Measurements from ENCODE around the gene ONECUT1.

The ONECUT1 gene

DNA sequence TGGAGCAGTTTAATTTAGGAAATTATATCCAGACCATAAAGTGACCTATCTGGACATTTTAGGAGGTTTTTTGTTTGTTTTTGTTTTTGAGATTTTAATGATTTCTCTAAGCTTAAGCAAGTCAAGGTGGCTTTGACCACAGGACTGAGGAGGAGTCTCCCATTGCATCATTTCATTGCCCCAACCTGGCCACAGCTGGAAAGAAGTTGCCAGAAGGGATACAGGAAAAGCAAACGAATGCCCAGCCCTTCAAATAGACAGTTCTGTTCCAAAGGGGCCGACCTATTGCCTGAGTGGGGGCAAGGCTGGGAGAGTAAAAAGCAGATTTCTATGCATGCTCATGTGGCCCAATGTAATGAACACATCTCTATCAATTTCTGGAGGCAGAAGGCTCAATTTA is 12.0 kb upstream of the ONECUT1 start:
- Histone ChIP-seq H3K4me3 (ENCODE audit: low read depth, low read length, poor library complexity, severe bottlenecking) (no peak overlapping the region), H3K9me2 (ENCODE audit: low read depth, low read length) (no peaks in the 10 kb centered on the region), H3K4me1 (ENCODE audit: insufficient read depth, low read length, severe bottlenecking) (no peaks in the 10 kb centered on the region), H3F3A (ENCODE audit: insufficient read depth, low read length) (no peaks in the 10 kb centered on the region), H4K20me1 (ENCODE audit: insufficient read depth, low read length) (no peaks in the 10 kb centered on the region), H3K4me2 (ENCODE audit: low read length) (no peak overlapping the region), H3K9ac (ENCODE audit: low read length) (no peak overlapping the region), H3K79me2 (ENCODE audit: insufficient read depth, low read length) (no peaks in the 10 kb centered on the region), H3K27me3 (ENCODE audit: insufficient read depth, low read length) (peaks cover 9% of the 10 kb centered on the region; the same call in 1 of the 2 replicates), H3K36me3 (ENCODE audit: insufficient read depth, low read length) (no peaks in the 10 kb centered on the region), H2AFZ (ENCODE audit: low read length) (no peak overlapping the region), H3K9me3 (ENCODE audit: low read length) (no peaks in the 10 kb centered on the region), H3K27ac (ENCODE audit: low read depth, low read length, poor library complexity, severe bottlenecking) (no peak overlapping the region)
- TF ChIP-seq EZH2 (IDR thresholded peaks at IDR 0.05; ENCODE audit: borderline replicate concordance, low read length), result no peak
- no peak for TF ChIP-seq CTCF (IDR thresholded peaks at IDR 0.05; ENCODE audit: low read length)

DNA sequence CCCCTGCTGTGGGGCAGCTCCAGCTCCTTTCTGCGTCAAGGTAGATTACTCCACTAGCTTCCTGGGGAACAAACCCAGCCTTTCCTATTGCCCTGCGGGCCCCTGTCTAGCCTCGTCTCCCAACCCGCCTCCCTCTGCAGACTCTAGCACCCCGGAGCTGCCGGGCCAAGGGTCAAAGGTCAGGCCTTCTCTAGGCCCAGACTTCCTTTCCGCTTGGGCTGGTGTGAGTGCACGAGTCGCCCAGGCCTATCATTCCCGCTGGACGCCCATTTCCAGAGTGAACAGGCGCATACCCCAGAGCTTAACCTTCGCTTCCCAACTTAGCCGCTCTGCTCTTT is 11.6 kb upstream of the ONECUT1 start:
- H3K79me2 ChIP-seq (ENCODE audit: insufficient read depth, low read length), result no peaks in the 10 kb centered on the region
- H3F3A ChIP-seq (ENCODE audit: insufficient read depth, low read length), result no peaks in the 10 kb centered on the region
- no peaks in the 10 kb centered on the region for H3K9me3 ChIP-seq (ENCODE audit: low read length)
- no peak overlapping the region for H3K27ac ChIP-seq (ENCODE audit: low read depth, low read length, poor library complexity, severe bottlenecking)
- H3K9me2 ChIP-seq (ENCODE audit: low read depth, low read length), result no peaks in the 10 kb centered on the region
- H3K4me2 ChIP-seq (ENCODE audit: low read length), result no peak overlapping the region
- H3K27me3 ChIP-seq (ENCODE audit: insufficient read depth, low read length), result peaks cover 9% of the 10 kb centered on the region; the same call in 1 of the 2 replicates
- H4K20me1 ChIP-seq (ENCODE audit: insufficient read depth, low read length), result no peaks in the 10 kb centered on the region
- TF ChIP-seq CTCF (IDR thresholded peaks at IDR 0.05; ENCODE audit: low read length) (no peak), EZH2 (IDR thresholded peaks at IDR 0.05; ENCODE audit: borderline replicate concordance, low read length) (no peak)
- no peak overlapping the region for H3K9ac ChIP-seq (ENCODE audit: low read length)
- H3K36me3 ChIP-seq (ENCODE audit: insufficient read depth, low read length), result no peaks in the 10 kb centered on the region
- no peak overlapping the region for H2AFZ ChIP-seq (ENCODE audit: low read length)
- H3K4me3 ChIP-seq (ENCODE audit: low read depth, low read length, poor library complexity, severe bottlenecking), result no peak overlapping the region
- no peaks in the 10 kb centered on the region for H3K4me1 ChIP-seq (ENCODE audit: insufficient read depth, low read length, severe bottlenecking)

GRCh38 chr15:52800828-52801747 is 11.0 kb upstream of the ONECUT1 start:
- no peaks in the 10 kb centered on the region for H3F3A ChIP-seq (ENCODE audit: insufficient read depth, low read length)
- H3K27ac ChIP-seq (ENCODE audit: low read depth, low read length, poor library complexity, severe bottlenecking), result no peak overlapping the region
- H2AFZ ChIP-seq (ENCODE audit: low read length), result no peak overlapping the region
- H3K9me2 ChIP-seq (ENCODE audit: low read depth, low read length), result no peaks in the 10 kb centered on the region
- H3K4me3 ChIP-seq (ENCODE audit: low read depth, low read length, poor library complexity, severe bottlenecking), result no peak overlapping the region
- H3K9me3 ChIP-seq (ENCODE audit: low read length), result no peaks in the 10 kb centered on the region
- H3K9ac ChIP-seq (ENCODE audit: low read length), result no peak overlapping the region
- no peak overlapping the region for H3K4me2 ChIP-seq (ENCODE audit: low read length)
- H3K79me2 ChIP-seq (ENCODE audit: insufficient read depth, low read length), result no peaks in the 10 kb centered on the region
- peaks cover 9% of the 10 kb centered on the region; the same call in 1 of the 2 replicates for H3K27me3 ChIP-seq (ENCODE audit: insufficient read depth, low read length)
- TF ChIP-seq EZH2 (IDR thresholded peaks at IDR 0.05; ENCODE audit: borderline replicate concordance, low read length), result no peak
- no peak for TF ChIP-seq CTCF (IDR thresholded peaks at IDR 0.05; ENCODE audit: low read length)
- H4K20me1 ChIP-seq (ENCODE audit: insufficient read depth, low read length), result no peaks in the 10 kb centered on the region
- no peaks in the 10 kb centered on the region for H3K4me1 ChIP-seq (ENCODE audit: insufficient read depth, low read length, severe bottlenecking)
- no peaks in the 10 kb centered on the region for H3K36me3 ChIP-seq (ENCODE audit: insufficient read depth, low read length)

Measured in OCI-LY1 (cell line).